ENCODE data around the gene SOD3.

The SOD3 gene

DNA sequence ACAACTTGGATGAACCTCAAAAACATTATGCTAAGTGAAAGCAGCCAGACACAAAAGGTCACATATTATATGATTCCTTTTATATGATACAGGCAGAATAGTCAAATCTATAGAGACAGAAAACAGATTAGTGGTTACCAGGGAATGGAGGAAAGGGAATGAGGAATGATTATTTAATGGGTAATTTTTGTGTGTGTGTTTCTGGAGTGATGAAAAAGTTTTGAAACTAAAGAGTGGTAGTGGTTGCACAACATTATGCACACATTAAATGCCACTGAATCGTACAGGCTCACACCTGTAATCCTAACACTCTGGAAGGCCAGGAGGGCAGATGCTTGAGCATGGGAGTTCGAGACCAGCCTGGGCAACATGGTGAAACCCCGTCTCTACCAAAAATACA, 19.6 kb upstream of the SOD3 start:
- no peak for DNase-seq

- no peak for DNase-seq
Measured at GRCh38 chr4:24777536-24778463, 17.6 kb upstream of the SOD3 start.

DNA sequence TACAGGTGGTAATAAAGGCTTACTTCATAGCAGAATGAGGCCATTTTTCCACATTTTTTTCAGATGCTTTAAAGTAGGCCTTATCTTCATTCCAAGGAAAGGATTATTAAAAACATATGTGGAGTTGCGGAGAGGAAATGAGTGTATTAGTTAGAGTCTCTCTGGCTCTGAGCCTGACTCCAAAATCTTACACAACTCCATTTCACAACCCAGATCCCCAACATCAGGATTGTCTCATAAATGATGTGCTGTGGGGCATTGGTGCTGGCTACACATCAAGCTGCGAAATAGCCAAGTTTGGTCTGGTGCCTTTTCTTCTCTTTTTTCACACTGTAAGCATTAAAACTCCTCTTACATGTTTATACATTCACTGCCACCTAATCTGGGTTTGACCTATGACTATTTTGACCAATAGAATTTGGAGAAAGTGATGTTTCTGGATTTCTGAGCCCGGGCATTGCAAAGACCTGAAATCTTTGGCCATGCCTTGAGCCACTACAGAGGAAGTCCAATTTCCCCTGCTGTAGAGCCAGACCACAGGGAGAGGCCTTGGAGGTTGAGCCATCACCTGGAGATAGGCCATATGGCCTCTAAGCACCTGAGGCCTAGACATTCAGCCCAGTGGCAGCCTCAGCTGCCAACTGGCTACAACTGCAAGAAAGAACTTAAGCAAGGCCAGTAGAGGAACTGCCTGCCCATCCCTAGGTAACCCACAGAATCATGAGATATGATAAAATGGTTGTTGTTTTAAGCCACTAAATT, 16.7 kb upstream of the SOD3 start:
- no peak for DNase-seq

DNA sequence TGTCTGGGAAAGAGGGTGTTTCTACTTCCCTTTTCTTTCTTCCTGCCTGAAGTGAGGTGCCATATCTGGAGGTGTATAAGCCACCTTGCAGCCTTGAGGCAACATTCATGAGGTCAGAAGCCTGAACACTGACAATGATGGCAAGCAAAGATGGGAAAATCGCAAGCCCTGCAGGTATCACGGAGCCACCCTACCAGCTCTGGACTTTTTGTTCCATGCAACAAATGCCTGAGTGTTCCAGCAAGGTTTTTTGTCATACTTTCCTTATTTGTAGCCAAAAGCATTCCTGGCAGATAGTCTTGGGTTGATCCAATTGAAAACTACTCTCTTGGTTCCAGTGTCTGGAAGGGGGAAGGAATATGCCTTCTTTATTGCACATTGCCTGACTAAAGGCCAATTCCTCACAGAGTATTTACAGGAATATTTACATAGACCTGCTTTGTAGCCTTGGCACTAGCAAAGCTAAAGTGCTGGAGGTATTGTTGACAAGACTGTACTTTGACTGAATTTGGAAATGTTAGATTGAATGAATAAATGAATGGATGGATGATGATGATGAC, 14.4 kb upstream of the SOD3 start:
- DNase-seq = no peak

GRCh38 chr4:24781999-24782745, 13.2 kb upstream of the SOD3 start:
- peak in 1 of 3 experiments; percentile 16 for DNase-seq

GRCh38 chr4:24783506-24783905, 11.9 kb upstream of the SOD3 start:
- DNase-seq = no peak

- no peak for DNase-seq
Measured at GRCh38 chr4:24791043-24791442, 4.3 kb upstream of the SOD3 start.

DNA sequence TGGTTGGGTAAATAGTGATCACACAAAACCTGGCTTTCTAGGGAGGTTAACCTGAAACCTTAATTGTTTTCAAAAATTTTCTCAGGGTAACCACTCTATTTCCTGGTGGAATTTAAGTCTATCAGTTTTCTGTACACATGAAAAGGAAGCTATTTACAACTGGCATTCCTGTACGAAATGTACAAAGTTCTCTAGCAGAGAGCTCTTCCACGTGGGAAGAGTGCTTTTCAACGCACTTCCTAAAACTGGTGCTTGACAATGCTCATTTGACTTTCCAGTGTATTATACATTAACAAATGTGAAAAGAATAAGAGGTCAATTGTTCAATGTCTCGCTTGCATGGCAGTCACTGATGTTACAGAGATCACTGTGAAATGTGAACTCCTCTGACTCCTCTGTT, 2.8 kb upstream of the SOD3 start:
- no peak for DNase-seq

DNA sequence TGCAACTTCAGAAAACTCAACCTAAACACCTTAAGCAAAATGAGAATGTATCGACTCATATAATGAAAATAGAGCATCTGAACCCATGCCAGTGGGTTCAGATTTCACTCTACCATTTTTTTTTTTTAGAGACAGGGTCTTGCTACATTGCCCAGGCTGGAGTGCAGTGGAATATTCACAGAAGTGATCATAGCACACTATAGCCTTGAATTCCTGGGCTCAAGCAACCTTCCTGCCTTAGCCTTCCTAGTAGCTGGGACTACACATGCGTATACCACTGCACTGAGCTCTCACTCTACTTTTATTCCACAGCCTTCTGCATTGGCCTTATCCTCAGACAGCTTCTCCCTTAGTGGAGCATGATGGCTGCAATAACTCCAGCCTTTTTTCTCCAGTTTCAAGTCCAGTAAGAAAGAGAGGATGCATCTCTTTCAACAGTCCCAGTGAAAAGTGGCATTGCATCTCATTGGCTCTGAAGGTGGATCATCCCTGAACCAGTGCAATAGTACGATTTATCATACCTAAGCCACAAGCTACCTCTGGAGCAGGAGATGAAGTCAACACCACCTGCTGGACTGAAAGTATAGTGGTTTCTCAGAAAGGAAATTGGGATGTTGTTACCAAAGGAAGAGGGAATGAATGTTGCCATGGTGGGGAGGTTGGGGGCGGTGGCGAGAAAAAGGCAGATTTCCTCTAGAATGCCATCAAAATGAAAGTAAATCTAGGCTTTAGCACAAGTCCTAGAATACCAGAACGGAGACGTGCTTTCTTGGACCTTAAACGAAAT, 2.0 kb upstream of the SOD3 start:
- DNase-seq = peak in 2 of 3 experiments; percentile 3 to 12

- no peak for DNase-seq
Measured at GRCh38 chr4:24794051-24794450, 1.3 kb upstream of the SOD3 start.

DNA sequence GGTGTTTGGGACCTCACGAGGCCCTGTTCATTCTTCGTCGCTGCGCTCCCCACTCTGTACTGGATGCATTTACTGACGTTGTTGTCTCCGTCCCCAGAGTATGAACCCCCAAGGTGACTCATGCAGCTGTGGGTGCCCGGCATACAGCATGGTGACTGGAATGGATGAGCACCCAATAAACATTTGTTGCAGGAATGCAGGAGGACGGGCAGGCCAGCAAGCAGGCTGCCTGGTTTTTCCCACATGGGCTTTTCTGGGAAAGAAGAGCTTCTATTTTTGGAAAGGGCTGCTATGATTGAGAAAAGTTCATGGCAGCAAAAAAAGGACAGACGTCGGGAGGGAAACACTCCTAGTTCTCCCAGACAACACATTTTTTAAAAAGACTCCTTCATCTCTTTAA, 893 bp upstream of the SOD3 start:
- no peak for DNase-seq

DNA sequence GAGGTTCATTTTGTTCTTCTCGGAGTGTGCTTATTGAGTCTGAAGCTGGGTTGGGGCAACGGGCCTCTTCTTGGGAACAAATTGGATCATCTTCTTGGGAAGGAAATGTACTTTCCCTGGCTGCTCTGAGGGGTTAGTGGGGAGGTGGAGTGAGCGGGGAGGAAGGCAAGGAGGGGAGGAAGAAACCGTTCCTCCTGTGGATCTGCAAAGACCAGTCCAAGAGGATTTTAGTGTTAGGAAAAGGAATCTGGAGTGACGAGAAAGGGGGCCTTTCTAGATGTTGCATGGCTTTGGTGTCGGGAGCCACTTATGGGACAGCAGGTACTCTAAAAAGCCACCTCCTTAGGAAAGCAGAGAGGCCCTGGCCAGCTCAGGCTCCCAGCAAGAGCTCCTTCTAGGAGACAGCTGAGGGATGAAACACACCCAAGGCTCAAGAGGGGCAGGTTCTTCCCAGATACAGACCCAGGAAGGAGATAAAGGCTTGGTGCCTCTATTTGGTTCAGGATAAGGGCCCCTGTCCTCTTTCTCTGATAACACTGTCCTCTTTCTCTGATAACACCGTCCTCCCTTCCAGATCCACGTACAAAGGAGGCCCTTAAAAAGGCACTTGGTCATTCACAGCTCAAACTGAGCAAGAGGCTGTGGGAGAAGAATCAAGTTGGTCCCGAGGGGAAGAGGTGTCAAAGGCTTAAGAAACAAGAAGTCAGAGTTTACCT, 451 bp downstream of the SOD3 start:
- DNase-seq = no peak

GRCh38 chr4:24796620-24797019, 1.2 kb downstream of the SOD3 start:
- DNase-seq = no peak

GRCh38 chr4:24798036-24798610, 2.8 kb downstream of the SOD3 start:
- no peak for DNase-seq

- DNase-seq = no peak
Measured at GRCh38 chr4:24799196-24799543, 3.8 kb downstream of the SOD3 start.

GRCh38 chr4:24799544-24800324, 4.4 kb downstream of the SOD3 start:
- no peak for DNase-seq

- no peak for DNase-seq
Measured at GRCh38 chr4:24800325-24800895, 5.0 kb downstream of the SOD3 start.

GRCh38 chr4:24801136-24801855, 5.9 kb downstream of the SOD3 start:
- DNase-seq = no peak

DNA sequence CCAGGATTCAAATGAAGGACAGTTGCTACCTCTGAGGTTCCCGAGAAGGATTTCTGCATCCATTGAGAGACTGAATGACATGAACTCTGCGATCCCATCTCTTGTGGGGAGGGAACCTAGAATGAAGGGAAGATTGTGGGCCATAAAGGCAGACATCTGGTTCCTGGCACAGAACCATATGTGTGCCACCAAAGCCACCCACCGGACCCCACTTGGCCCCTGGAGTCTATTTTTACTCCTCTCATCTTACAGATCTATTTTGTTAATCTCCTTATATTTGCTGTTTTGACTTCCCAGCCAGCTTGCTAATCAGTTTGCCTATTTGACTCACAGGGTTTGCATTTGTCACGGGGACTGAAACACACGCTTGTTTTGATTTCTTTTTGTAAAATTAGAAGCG, 7.3 kb downstream of the SOD3 start:
- no peak for DNase-seq

Data from NCI-H1417 (cell line).